SK-N-MC (cell line): ENCODE results near the gene CHST9.

Source experiments
- EZH2 ChIP-seq: fragments of 200-600 bp; sonication (generic); IDR thresholded peaks from one replicate; pipeline ENCODE4 v1.6.1; 2017; ENCODE audit warnings: antibody characterized with exemption
- POLR2AphosphoS5 ChIP-seq: IDR thresholded peaks from 2 replicates; pipeline ENCODE4 v1.6.1; 2012; ENCODE audit warnings: mild to moderate bottlenecking, low read depth, low read length, borderline replicate concordance

GRCh38 chr18:26960911-26961310, 224.2 kb downstream of the CHST9 start:
- TF ChIP-seq EZH2: no peak
- TF ChIP-seq POLR2AphosphoS5: no peak
